Metanephros (tissue), 2 donors: Measurements from ENCODE around the gene PKNOX2. TPM values are rescaled to one million over a fixed set of nuclear protein-coding genes. Genes with fewer than 3 reads are reported as not detected.

ENCODE experiments used
- small RNA-seq: library from RNA; depleted of rRNA; stranded (forward); fragments of <200 nt; gene quantifications from one replicate; pipeline ENCODE3, GENCODE V24; 2014; ENCODE audit warnings: low replicate concordance
- total RNA-seq: library from RNA; depleted of rRNA; stranded (reverse); fragments of >200 nt; gene quantifications from one replicate; pipeline ENCODE4 v1.2.3, GENCODE V29; 2014

PKNOX2 gene, protein sequence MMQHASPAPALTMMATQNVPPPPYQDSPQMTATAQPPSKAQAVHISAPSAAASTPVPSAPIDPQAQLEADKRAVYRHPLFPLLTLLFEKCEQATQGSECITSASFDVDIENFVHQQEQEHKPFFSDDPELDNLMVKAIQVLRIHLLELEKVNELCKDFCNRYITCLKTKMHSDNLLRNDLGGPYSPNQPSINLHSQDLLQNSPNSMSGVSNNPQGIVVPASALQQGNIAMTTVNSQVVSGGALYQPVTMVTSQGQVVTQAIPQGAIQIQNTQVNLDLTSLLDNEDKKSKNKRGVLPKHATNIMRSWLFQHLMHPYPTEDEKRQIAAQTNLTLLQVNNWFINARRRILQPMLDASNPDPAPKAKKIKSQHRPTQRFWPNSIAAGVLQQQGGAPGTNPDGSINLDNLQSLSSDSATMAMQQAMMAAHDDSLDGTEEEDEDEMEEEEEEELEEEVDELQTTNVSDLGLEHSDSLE
- 9.3 TPM for total RNA-seq

DNA sequence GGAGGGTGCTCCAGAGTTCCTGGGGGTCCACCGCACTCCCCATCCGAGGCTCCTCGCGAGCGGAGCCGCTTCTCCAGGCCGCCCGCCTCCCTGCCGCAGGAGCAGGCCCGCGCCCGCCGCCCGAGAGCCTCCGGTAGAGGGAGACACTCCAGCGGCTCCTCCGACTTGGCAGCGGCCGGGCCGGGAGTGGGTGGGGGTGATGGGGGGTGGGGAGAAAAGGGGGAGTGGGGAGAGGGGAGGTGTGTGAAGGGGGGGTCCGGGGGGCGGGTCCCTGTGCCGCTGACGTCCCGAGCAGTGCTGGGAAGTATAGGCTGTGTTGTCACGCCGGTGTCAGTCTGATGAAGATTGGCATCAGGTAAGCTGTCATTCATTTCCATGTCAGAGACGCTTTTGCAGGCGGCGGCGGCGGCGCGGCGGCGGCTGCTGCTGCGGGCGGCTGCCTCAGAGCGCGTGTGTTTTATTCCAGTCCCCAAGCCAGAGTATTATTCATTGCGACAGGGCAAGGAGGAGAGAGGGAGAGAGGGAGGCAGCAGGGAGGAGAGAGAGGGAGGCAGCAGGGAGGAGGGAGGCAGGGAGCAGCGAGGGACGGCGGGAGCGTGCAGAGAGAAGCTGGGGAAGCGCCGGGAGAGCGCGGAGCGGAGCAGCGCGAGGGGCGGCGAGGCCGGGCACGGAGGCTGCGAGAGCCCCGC, at the start of gene PKNOX2:
Gene PKNOX2 (plus strand): TSS at position 330 of the 689 bp plus-strand sequence. CDS start 186,555 bp downstream, outside the sequence.

Small RNAs within 50 kb of the gene (small RNA-seq; reads per million reads assigned to genes)
- not detected for gene RNU6-321P

Other genes starting within 250 kb of the PKNOX2 start
- gene HEPN1, start 245.5 kb upstream of the PKNOX2 start, total RNA-seq: not detected
- 0.70 TPM for gene HEPACAM, start 228.7 kb upstream of the PKNOX2 start, total RNA-seq
- gene CCDC15, start 210.5 kb upstream of the PKNOX2 start, total RNA-seq: 3.5 TPM
- gene SLC37A2, start 101.4 kb upstream of the PKNOX2 start, total RNA-seq: 5.3 TPM
- gene TMEM218, start 53.1 kb upstream of the PKNOX2 start, total RNA-seq: 33.0 TPM